Stimulated activated CD4-positive, alpha-beta T cell treated with anti-CD3 and anti-CD28 coated beads, Interleukin-15, amount 100 ng/mL, for 48 hours (primary cell): Measurements from ENCODE around the gene DPT.

Experiments
- DNase-seq, 2 donors: peaks; one replicate each; pipeline ENCODE4 v3.0.0-alpha.2; 2020; ENCODE audit warnings: low read depth in 2 of 2

Gene DPT

GRCh38 chr1:168665975-168666374 is 63.0 kb downstream of the DPT start:
- DNase-seq: no peak

GRCh38 chr1:168664069-168664834 is 64.8 kb downstream of the DPT start:
- DNase-seq: no peak

GRCh38 chr1:168656485-168656884 is 72.5 kb downstream of the DPT start:
- DNase-seq: no peak

DNA sequence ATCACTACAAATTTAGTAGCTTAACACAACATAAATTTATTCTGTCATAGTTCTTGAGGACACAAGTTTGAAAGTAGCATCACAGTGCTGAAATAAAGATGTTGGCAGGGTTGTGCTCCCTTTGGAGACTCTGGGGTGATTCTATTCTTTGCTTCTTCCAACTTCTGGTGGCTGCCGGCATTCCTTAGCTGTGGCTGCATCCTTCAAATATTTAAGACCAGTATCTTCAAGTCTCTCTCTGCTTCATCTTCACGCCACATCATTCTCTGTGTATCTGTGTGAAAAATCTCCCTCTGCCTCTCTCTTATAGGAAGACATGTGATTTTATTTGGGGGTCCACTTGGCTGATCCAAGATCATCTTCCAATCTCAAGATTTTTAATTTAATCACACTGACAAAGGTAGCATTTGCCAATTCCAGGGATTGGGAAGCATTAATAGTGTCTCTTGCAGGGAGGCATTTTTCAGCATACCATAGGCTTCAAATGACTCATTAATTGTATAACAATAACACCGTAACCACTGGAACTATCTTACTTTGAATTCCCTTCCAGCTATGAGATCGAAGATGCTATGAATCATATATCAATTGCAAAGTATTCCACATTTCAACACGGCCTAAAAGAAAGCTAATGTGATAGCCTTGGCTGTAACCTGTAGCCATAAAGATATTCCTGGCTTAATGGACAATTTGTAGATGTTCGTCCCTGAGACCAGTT is 74.6 kb downstream of the DPT start:
- no peak for DNase-seq

GRCh38 chr1:168653567-168653966 is 75.4 kb downstream of the DPT start:
- DNase-seq: no peak

GRCh38 chr1:168645721-168646120 is 83.3 kb downstream of the DPT start:
- DNase-seq: no peak
